Stimulated activated CD4-positive, alpha-beta T cell treated with anti-CD3 and anti-CD28 coated beads, Interleukin-12 subunit alpha, Interleukin-12 subunit beta, amount 100 ng/mL, for 48 hours (primary cell): ENCODE results near the gene EHD2.
"Not testable (repeated sequence)": the region's sequence is repeated elsewhere in the genome, so short reads cannot be mapped to it uniquely, and the experiment has no call there.

Source experiments
- DNase-seq, 3 donors: peaks; one replicate each; pipeline ENCODE4 v3.0.0-alpha.2; 2020; ENCODE audit warnings: low read depth in 2 of 3, low spot score in 1 of 3

Gene EHD2

DNA sequence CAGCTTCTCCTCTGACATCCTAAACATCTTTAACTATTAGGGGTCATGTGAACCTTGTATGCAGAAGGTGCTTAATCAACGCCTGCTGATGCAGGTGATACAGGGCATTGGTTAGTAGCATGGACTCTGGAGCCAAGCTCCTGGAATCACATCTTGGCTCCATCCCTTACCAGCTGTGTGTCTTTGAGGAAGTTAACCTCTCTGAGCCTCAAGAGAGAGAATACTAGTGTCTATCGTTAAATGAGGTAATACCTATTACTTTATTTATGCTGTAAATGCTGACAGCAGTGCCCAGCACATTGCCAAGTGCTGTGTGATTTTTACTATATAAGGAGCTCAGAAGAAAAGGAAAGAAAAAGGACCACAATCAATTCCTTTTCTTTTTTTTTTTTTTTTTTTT is 54.1 kb downstream of the EHD2 start:
- no peak for DNase-seq

DNA sequence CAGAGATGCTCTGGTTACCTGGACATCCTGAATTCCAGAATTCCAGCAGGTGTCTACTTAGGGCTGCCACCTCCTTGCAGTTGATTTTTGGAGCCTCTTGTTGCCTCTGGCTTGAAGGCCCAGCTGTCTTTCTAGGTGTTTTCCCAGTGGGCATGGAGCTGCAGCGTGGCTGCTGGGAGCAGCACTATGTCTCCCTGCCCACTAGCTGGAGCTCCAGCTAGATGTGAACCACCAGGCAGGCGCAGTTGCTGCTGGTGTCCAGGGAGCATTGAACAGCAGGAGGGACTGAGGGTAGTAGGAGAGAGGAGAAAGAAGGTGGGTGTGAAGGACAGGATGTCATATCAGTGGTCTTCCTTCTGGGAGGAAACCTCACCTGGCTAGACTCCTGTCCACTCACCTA is 55.4 kb downstream of the EHD2 start:
- DNase-seq = no peak

DNA sequence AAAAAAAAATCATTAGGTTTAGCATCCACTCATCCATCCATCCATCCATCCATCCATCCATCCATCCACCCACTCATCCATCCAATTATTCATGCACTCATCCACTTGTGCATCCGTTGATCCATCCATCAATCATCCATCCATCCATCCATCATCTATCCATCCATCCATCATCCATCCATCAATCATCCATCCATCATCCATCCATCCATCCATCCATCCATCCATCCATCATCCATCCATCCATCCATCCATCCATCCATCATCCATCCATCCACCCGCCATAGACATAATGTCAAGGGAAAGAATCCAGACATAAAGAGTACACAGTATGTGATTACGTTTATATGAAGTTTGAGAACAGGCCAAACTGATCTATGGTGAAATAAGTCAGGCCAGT is 56.3 kb downstream of the EHD2 start:
- DNase-seq = no peak

DNA sequence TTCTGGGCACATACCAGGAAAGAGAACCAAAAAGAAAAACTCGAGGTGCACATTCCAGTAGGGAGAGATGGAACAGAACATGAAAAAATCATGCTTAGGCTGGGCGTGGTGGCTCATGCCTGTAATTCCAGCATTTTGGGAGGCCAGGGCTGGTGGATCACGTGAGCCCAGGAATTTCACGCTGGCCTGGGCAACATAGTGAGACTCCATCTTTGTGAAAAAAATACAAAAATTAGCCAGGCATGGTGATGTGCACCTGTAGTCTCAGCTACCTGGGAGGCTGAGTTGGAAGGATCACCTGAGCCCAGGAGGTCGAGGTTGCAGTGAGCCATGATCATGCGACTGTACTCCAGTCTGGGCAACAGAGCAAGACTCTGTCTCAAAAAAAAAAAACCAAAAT is 58.1 kb downstream of the EHD2 start:
- not testable (repeated sequence) for DNase-seq

DNA sequence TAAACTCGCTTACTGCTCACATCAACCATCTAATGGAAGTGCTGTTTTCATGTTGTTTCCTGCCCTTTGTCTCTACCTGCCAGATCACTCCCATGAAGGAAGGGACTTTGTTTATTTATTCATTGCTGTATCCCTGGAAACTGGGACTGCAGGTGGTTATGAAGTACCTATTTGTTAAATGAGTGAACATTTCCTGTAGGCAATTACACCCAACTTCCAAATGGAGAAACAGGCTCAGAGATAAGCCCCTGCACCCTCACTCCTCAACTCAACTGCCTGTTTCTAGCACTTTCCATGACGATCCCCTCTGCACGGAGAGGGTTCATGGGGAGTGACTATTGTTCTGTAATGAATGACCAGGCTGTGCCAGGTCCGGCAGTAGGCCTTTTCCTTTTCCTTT is 63.3 kb downstream of the EHD2 start:
- DNase-seq = no peak

DNA sequence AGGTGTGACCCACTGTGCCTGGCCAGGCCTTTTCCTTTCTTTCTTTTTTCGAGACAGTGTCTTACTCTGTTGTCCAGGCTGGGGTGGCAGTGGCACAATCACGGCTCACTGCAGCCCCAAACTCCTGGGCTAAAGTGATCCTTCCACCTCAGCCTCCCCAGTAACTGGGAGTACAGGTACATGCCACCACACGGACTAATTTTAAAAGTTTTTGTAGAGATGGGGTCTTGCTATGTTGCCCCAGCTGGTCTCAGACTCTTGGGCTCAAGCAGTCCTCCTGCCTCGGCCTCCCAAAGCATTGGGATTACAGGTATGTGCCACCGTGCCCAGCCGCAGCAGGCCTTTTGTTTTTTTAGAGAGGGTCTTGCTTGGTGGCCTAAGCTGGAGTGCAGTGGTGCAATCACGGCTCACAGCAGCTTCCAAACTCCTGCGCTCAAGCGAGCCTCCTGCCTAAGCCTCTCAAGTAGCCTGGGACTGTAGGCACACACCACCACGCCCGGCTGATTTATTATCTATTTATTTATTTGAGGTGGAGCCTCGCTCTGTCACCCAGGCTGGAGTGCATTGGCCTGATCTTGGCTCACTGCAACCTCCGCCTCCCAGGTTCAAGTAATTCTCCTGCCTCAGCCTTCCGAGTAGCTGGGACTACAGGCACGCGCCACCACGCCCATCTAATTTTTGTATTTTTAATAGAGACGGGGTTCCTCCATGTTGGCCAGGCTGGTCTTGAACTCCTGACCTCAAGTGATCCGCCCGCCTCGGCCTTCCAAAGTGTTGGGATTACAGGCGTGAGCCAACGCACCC is 64.2 kb downstream of the EHD2 start:
- not testable (repeated sequence) for DNase-seq

DNA sequence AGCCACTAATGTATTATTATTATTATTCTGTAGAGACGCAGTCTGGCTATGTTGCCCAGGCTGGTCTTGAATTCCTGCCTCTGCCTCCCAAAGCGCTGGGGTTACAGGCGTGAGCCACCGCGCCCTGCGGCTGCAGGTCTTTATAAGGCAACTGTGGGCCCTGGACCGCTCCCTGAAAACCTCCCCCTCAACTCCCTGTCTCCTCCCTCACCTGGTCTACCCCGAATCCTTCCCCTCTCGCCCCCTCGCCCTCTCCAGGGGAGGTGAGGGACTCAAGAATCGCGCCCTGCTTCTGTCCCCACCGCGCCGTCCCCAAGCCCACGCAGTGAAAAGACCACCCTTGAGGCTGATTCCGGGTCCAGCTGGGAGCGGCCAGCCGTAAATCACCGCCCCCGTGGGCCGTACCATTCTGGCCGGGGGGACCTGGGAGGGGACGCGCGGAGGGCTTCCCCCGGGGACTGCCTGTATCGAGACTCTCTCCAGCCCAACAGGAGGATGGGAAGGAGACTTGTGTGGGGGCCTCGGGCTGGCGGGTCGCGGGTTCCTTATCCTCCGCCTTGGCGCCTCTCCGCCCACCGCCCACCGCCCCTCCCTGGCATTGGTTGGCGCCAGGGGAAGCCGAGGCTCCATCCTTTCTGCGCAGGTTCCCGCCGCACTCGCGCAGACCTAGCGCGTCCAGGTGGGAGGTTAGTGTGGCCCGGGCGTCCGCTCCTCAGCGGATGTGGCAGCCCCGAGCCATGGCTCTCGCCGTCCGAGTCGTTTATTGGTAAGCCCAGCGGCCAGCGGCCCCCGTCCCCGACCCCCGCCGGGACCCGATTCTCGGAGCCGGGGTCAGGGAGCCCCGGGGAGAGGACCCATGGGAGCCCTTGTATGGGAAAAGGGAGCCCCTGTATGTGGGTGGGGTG is 65.1 kb downstream of the EHD2 start, which contains the start of gene SELENOW:
SELENOW (plus strand) TSS at position 655 of the 905 bp plus-strand sequence; CDS start at position 738, 83 bp downstream.
- DNase-seq = peak; percentile 61 to 73 (median 69)

DNA sequence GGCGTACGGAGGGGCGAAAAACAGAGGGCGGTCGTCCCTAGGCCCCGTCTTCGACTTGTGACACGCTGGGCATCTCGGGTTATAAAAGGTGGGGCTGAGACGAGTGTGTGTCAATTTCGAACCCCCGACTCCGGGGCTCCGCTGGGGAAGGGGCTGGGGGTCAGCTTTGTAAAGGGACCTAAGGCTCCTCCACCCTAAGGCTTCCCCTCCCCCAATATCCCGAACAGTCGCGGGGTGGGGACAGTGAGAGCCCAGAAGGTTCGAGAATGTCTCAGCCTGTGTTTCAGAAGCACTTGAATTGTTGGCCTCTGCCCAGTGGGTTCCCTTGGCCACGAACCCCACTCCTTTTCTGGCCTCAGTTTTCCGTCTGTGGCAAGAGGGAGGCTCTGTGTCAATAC is 65.7 kb downstream of the EHD2 start:
- peak in 1 of 3 donors; percentile 13 for DNase-seq

DNA sequence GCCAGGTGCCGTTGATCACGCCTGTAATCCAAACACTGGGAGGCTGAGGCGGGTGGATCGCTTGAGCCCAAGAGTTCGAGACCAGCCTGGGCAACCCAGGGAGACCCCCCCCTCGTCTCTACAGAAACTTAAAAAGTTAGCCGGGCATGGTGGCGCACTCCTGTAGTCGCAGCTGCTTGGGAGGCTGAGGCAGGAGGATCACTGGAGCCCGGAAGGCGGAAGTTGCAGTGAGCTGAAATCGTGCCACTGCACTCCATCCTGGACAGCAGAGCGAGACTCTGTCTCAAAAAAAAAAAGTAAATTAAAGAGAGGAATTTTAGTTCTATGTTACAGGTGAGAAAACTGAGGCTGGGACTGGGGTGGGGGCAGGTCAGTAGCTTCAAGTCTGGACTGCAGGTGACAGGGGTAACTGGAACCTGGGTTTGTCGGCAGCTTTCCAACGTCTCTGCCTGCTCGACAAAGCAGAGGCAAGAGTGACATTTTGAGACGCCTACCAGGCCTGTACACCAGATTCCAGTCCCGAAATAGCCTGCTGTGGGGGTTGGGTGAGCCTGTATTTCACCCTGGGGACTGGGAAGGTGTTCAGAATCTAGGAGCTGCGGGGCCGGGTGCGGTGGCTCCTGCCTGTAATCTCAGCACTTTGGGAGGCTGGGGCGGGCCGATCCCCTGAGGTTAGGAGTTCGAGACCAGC is 66.4 kb downstream of the EHD2 start:
- DNase-seq = no peak

DNA sequence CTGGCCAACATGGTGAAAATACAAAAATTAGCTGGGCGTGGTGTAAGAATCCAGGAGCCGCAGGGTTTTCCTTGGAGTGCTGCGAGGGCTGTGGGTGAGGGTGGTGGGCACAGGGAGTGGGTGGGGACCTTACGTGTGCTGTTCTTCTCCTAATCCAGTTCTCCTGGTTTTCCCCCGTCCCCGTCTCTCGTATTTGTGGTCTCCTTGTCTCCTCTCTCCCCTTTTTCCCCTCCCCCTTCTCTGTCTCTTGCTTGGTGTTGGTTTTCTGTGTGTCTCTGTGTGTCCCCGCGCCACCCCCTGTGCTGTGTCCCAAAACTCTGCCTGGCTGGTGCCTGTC is 67.0 kb downstream of the EHD2 start:
- no peak for DNase-seq

DNA sequence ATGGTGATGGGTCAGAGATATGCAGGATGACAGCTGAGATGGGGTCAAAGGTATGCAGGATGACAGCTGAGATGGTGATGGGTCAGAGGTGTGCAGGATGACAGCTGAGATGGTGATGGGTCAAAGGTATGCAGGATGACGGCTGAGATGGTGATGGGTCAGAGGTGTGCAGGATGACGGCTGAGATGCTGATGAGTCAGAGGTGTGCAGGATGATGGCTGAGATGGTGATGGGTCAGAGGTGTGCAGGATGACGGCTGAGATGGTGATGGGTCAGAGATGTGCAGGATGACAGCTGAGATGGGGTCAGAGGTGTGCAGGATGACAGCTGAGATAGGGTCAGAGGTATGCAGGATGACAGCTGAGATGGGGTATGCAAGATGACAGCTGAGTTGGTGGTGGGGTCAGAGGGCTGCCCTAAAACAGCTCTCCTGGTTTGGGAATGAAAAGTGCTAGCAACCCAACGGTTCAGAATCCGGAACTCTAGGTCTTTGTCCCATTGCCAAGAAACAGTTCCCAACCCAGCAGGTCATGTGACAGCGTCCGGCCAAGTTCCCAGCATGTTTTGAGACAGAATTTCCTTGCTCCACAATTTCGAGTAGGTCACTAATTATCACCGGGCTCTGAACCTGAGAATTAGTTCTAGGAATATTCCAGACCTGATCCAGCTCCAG is 68.5 kb downstream of the EHD2 start:
- no peak for DNase-seq

DNA sequence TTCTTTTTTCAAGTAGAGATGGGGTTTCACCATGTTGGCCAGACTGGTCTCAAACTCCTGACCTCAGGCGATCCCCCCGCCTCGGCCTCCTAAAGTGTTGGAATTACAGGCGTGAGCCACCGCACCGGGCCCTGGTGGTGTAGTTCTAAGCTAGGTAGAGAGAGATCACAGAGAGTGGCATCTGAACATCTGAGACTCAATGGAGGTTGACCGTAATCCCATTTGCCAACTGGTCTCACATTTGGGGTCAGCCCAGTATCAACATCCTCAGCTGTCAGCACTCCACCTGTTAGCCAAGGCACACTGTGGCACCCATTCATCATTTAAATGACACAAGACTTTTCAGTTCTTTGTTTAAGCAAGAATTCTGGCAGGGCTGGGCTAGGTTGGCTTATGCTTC is 73.3 kb downstream of the EHD2 start:
- DNase-seq = no peak

DNA sequence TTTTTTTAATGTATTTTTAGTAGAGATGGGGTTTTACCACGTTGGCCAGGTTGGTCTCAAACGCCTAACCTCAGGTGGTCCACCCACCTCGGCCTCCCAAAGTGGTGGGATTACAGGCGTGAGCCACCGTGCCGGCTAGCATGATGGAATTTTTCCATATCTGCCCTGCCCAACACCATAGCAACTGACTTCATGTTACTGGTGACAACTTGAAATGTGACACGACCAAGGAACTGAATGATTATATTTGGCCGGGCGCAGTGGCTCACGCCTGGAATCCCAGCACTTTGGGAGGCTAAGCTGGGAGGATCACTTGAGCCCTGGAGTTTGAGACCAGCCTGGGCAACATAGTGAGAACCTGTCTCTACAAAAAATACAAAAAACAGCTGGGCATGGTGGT is 74.1 kb downstream of the EHD2 start:
- DNase-seq = not testable (repeated sequence)

DNA sequence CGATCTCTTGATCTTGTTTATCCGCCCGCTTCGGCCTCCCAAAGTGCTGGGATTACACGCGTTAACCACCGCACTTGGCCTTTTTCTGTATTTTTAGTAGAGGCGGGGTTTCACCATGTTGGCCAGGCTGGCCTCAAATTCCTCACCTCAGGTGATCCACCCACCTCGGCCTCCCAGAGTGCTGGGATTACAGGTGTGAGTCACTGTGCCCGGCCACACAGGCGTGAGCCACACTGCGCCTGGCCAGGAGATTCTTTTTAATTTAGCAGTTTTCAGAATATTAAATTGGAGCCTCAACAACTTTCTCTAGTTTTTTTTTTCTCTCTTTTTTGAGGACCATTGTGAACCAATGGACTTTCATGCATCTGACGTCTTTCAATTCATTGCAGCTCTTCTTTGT is 76.6 kb downstream of the EHD2 start:
- not testable (repeated sequence) for DNase-seq

DNA sequence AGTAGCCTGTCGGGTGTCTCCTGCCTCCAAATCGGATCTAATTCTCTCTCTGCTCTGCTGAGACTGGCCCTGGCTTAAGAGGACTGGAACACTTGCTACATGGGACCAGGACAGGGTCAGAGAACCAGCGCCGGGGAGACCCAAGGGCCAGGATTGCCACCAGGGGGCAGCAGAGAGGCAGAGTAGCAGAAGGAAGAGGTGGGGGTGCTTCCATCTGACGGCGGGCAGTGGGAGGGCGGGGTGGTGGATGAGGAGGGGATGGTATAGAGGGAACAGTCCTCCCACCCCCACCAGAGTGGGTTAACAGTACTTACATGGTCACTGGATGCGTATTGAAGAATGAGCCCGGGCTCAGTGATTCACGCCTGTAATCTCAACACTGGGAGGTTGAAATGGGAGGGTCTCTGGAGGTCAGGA is 77.2 kb downstream of the EHD2 start:
- peak; percentile 76 to 92 (median 86) for DNase-seq

DNA sequence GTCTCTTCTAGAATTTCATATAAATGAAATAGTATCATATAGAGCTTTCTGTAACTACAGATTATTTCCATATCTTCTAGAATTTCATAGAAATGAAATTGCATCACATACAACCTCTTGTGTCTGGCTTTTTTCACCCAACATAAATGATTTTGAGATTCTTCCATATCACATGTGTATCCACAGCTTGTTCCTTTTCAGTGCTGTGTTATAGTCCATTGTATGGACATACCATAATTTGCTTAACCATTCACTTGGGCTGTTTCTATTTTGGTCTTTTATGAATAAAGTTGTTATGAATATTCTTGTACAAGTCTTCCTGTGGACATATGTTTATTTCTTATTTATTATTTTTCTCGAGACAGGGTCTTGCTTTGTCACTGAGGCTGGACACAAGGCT is 79.4 kb downstream of the EHD2 start:
- DNase-seq = no peak
